ENCODE results near the gene ATOH8.

ATOH8 gene, protein sequence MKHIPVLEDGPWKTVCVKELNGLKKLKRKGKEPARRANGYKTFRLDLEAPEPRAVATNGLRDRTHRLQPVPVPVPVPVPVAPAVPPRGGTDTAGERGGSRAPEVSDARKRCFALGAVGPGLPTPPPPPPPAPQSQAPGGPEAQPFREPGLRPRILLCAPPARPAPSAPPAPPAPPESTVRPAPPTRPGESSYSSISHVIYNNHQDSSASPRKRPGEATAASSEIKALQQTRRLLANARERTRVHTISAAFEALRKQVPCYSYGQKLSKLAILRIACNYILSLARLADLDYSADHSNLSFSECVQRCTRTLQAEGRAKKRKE

GRCh38 chr2:85753525-85754312, at the start of gene ATOH8:
ATOH8 (plus strand) TSS chr2:85753991; CDS start chr2:85754190, 199 bp downstream.
- Mint-ChIP-seq H3K9me3 (peaks cover 3% of the 10 kb centered on the region), H3K27ac (no peak within 1 kb of the TSS)

GRCh38 chr2:85704038-85704437, 49.8 kb upstream of the ATOH8 start:
- DNase-seq (ENCODE audit: low spot score in 2 of 2) (no peak), ATAC-seq (ENCODE audit: low read depth) (no peak)
- Mint-ChIP-seq H3K27me3 (no peaks in the 10 kb centered on the region), H3K27ac (peak overlapping the region; percentile 90), H3K4me1 (peaks cover 35% of the 10 kb centered on the region), H3K9me3 (no peaks in the 10 kb centered on the region), H3K36me3 (no peaks in the 10 kb centered on the region), H3K4me3 (peak overlapping the region; percentile 28)

More at GRCh38 chr2:85753525-85754312, at the start of gene ATOH8:
- peak; percentile 28 for ATAC-seq (ENCODE audit: low read depth)
- DNase-seq (ENCODE audit: low spot score in 2 of 2): peak; percentile 28 to 37
- Mint-ChIP-seq H3K4me1 (peaks cover 19% of the 10 kb centered on the region), H3K36me3 (no peaks in the 10 kb centered on the region), H3K27me3 (peaks cover 25% of the 10 kb centered on the region), H3K4me3 (peak within 1 kb of the TSS; percentile 91)

DNA sequence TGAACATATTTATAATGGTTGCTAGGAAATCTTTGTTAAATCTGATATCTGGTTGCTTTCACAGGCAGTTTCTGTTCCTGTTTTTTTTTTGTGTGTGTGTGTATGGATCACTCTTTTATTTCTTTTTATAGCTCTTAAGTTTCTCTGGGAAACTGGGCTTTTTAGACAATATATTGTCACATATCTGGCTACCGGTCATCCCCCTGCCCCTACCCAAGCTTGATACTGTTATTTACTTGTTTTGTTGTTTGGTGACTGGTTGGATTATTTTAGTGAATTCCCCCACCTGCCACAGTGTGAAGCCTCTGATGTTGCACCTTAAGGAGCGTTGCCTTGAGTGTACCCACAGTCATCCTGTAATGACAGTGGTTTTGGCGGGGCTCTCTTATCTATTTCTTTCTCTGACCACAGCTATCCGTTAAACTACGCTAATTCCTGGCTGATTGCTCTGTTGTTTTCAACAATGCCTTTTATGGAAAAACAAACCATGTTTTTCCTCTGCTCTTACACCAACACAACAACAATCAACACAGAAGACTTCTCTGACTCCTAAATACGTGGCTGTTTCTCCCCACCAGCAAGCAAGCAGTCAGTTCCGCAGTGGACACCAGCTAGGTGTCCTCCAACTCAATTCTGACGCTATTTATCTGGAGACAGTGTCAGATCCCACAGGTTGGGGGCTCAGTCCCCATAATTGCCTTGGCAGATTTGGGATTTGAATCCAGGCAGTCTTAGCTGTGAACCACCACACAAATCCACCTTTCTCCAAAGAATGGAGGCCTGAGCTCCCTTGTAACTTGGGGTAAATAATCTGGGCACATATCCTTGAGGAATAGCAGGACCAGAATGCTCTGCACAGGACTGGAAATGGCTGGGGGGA, 48.8 kb upstream of the ATOH8 start:
- DNase-seq (ENCODE audit: low spot score in 2 of 2) (peak; percentile 34 to 38), ATAC-seq (ENCODE audit: low read depth) (peak; percentile 70)
- Mint-ChIP-seq H3K36me3 (no peaks in the 10 kb centered on the region), H3K27me3 (no peaks in the 10 kb centered on the region), H3K4me1 (peaks cover 35% of the 10 kb centered on the region), H3K27ac (peak overlapping the region; percentile 90), H3K9me3 (no peaks in the 10 kb centered on the region), H3K4me3 (peak overlapping the region; percentile 77)

- H3K27ac Mint-ChIP-seq: peak overlapping the region; percentile 90
- H3K9me3 Mint-ChIP-seq: no peaks in the 10 kb centered on the region
- no peak overlapping the region for H3K4me3 Mint-ChIP-seq
- DNase-seq (ENCODE audit: low spot score in 2 of 2): no peak
- H3K4me1 Mint-ChIP-seq: peaks cover 35% of the 10 kb centered on the region
- H3K27me3 Mint-ChIP-seq: peaks cover 2% of the 10 kb centered on the region
- ATAC-seq (ENCODE audit: low read depth): no peak
- H3K36me3 Mint-ChIP-seq: no peaks in the 10 kb centered on the region
Measured at GRCh38 chr2:85705680-85706039, 48.1 kb upstream of the ATOH8 start.

- H3K27ac Mint-ChIP-seq: peak overlapping the region; percentile 90
- H3K4me1 Mint-ChIP-seq: peaks cover 35% of the 10 kb centered on the region
- no peaks in the 10 kb centered on the region for H3K36me3 Mint-ChIP-seq
- no peak for DNase-seq (ENCODE audit: low spot score in 2 of 2)
- peaks cover 4% of the 10 kb centered on the region for H3K27me3 Mint-ChIP-seq
- H3K9me3 Mint-ChIP-seq: no peaks in the 10 kb centered on the region
- ATAC-seq (ENCODE audit: low read depth): no peak
- H3K4me3 Mint-ChIP-seq: no peak overlapping the region
Measured at GRCh38 chr2:85706063-85706462, 47.7 kb upstream of the ATOH8 start.

- peaks cover 35% of the 10 kb centered on the region for H3K4me1 Mint-ChIP-seq
- ATAC-seq (ENCODE audit: low read depth): no peak
Measured at GRCh38 chr2:85706599-85707296, 47.0 kb upstream of the ATOH8 start.

GRCh38 chr2:85707304-85707703, 46.5 kb upstream of the ATOH8 start:
- Mint-ChIP-seq H3K27ac (peak overlapping the region; percentile 66), H3K36me3 (no peaks in the 10 kb centered on the region), H3K27me3 (peaks cover 9% of the 10 kb centered on the region), H3K9me3 (no peaks in the 10 kb centered on the region), H3K4me1 (peaks cover 34% of the 10 kb centered on the region), H3K4me3 (no peak overlapping the region)
- DNase-seq (ENCODE audit: low spot score in 2 of 2) (peak; percentile 65 to 81), ATAC-seq (ENCODE audit: low read depth) (peak; percentile 66)

More at GRCh38 chr2:85706599-85707296, 47.0 kb upstream of the ATOH8 start:
- peak overlapping the region; percentile 66 for H3K27ac Mint-ChIP-seq
- no peaks in the 10 kb centered on the region for H3K36me3 Mint-ChIP-seq
- H3K27me3 Mint-ChIP-seq: peaks cover 9% of the 10 kb centered on the region
- no peak for DNase-seq (ENCODE audit: low spot score in 2 of 2)
- no peaks in the 10 kb centered on the region for H3K9me3 Mint-ChIP-seq
- no peak overlapping the region for H3K4me3 Mint-ChIP-seq

DNA sequence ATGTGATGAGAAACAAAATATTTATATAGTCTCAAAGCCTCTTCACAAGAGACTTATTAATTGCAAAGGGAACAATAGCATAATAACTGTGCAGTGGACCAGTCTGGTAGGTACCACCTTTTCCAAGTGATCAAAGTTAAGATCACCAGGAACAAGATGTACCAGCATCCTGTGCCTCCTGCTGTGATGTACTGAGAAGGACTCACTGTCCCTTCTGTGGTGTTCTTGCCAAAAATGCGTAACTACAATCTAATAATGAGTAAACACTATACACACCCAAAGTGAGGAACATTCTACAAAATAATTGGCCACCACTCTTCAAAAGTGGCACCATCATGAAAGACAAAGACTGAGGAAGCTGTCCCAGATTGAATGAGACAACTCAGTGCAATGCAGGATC, 45.1 kb upstream of the ATOH8 start:
- H3K27ac Mint-ChIP-seq: no peak overlapping the region
- ATAC-seq (ENCODE audit: low read depth): no peak
- H3K9me3 Mint-ChIP-seq: no peaks in the 10 kb centered on the region
- H3K4me3 Mint-ChIP-seq: no peak overlapping the region
- no peak for DNase-seq (ENCODE audit: low spot score in 2 of 2)
- peaks cover 21% of the 10 kb centered on the region for H3K4me1 Mint-ChIP-seq
- peaks cover 9% of the 10 kb centered on the region for H3K27me3 Mint-ChIP-seq
- H3K36me3 Mint-ChIP-seq: no peaks in the 10 kb centered on the region

DNA sequence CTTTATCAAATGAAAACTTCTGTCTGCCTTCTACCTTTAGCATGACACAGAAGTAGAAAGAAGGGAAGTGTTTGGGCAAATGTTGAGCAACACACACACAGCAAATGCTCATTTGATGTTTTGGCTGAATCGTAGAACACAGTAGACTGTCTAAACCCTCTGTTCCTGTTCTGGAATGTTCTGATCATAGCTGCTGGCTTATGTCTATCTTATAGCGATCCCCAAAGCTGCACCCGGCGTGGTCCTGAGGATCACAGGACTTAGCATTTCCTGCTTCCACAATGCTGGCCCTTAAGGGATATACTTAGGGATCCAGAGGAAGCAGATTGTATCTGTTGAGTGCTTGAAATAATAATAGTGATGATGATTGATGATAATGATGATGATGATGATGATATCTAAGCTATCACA, 44.4 kb upstream of the ATOH8 start:
- ATAC-seq (ENCODE audit: low read depth) (no peak), DNase-seq (ENCODE audit: low spot score in 2 of 2) (no peak)
- no peaks in the 10 kb centered on the region for H3K36me3 Mint-ChIP-seq
- H3K27ac Mint-ChIP-seq: no peak overlapping the region
- peaks cover 10% of the 10 kb centered on the region for H3K27me3 Mint-ChIP-seq
- no peaks in the 10 kb centered on the region for H3K9me3 Mint-ChIP-seq
- H3K4me3 Mint-ChIP-seq: no peak overlapping the region
- H3K4me1 Mint-ChIP-seq: peaks cover 17% of the 10 kb centered on the region

DNA sequence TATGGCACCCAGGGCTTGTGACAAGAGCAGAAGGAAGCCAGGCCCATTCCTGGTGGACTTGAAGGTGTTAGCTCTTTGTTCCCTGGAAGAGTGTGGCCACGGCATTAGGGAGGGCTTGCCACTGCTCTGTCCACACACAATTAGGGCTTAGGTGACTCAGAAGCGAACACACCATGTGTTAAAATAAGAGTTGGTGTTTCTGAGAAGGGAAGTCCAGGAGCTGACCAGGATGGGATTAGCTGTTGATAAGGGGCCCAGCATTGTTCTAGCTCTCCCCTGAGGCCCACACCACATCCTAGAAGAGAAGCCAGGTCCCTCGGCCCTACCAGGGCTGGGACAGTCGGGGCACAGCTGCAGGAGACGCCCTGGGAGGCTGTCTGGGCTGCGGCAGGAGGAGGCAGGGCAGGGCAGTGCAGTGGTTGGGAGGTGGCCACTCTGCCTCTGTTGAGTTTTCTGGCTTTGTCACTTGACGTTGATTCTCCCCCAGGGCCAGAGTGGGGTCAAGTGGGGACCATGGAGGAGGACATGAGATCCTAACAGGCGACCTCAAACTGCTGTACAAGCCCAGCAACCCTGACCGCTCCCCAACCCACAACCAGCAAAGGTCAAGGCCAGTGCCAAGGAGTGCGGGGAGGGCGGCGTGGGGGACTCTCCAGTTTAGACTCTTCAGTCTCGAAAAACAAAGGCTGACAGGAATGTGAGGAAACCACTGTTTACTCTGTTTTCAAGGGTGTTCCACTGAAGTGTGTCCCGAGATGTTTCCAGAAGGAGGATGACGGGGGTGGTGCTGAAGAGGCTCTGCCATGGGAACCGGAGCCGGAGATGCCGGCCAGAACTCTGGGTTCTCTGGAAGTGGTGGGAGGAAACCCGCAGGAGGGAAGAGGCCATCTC, 42.9 kb upstream of the ATOH8 start:
- H3K9me3 Mint-ChIP-seq: no peaks in the 10 kb centered on the region
- DNase-seq (ENCODE audit: low spot score in 2 of 2) (no peak), ATAC-seq (ENCODE audit: low read depth) (no peak)
- H3K36me3 Mint-ChIP-seq: no peaks in the 10 kb centered on the region
- H3K27me3 Mint-ChIP-seq: peaks cover 13% of the 10 kb centered on the region
- no peak overlapping the region for H3K27ac Mint-ChIP-seq
- no peak overlapping the region for H3K4me3 Mint-ChIP-seq
- peaks cover 6% of the 10 kb centered on the region for H3K4me1 Mint-ChIP-seq

GRCh38 chr2:85711578-85712060, 42.2 kb upstream of the ATOH8 start:
- no peak overlapping the region for H3K4me3 Mint-ChIP-seq
- H3K9me3 Mint-ChIP-seq: no peaks in the 10 kb centered on the region
- peaks cover 3% of the 10 kb centered on the region for H3K4me1 Mint-ChIP-seq
- peaks cover 13% of the 10 kb centered on the region for H3K27me3 Mint-ChIP-seq
- H3K36me3 Mint-ChIP-seq: no peaks in the 10 kb centered on the region
- ATAC-seq (ENCODE audit: low read depth): no peak
- DNase-seq (ENCODE audit: low spot score in 2 of 2): no peak
- no peak overlapping the region for H3K27ac Mint-ChIP-seq

DNA sequence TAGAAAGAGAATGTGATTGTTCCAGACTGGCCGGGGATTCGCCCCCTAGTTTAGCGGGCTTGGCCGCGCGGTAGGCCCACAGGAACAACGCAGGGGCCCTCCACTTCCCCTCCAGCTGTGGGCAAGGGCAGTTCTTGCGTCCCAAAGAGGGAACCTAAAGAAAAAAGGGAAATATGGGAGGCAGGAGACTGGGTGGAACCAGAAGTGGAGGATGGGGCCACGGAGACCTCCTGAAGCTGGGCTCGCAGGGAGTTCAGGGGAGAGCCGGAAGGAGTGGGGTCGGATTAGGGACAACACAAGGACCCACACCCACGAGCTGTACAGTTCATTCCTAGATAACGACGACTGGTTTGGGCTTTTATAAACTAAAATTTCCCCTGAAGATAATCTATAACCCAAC, 41.5 kb upstream of the ATOH8 start:
- no peak for DNase-seq (ENCODE audit: low spot score in 2 of 2)
- Mint-ChIP-seq H3K9me3 (no peaks in the 10 kb centered on the region), H3K4me3 (no peak overlapping the region), H3K36me3 (no peaks in the 10 kb centered on the region), H3K27me3 (peaks cover 13% of the 10 kb centered on the region), H3K4me1 (no peaks in the 10 kb centered on the region), H3K27ac (no peak overlapping the region)
- ATAC-seq (ENCODE audit: low read depth): no peak

Data from memory B cell (primary cell).